Head of caudate nucleus (tissue), 42 donors: ENCODE data around the gene RNF214.
A peak's percentile ranks its signal among the peaks of the same experiment; 100 is the strongest.
"Not testable (repeated sequence)": the region's sequence is repeated elsewhere in the genome, so short reads cannot be mapped to it uniquely, and the experiment has no call there.

Experiments used
- DNase-seq, 42 donors: peaks; one replicate each; pipeline versions ENCODE4 v3.0.0 to v3.0.0-alpha.2; 2020 to 2021; ENCODE audit warnings: mixed read lengths in 7 of 42
- intact Hi-C: fragments of 100-400 bp; cut with DNase I; formaldehyde crosslinking; loops from one replicate; pipeline ENCODE4 v1.15.0; 2022

RNF214 gene

GRCh38 chr11:117195761-117196160 lies 36.7 kb upstream of the RNF214 start:
- intact Hi-C loops: no loop called here
- DNase-seq: no peak

- intact Hi-C loops: no loop called here
Observed at GRCh38 chr11:117197006-117197405, 35.5 kb upstream of the RNF214 start.

GRCh38 chr11:117197516-117198456 lies 34.7 kb upstream of the RNF214 start:
- DNase-seq: peak in 1 of 42 donors; percentile 5
- intact Hi-C loops: no loop called here

More at GRCh38 chr11:117197006-117197405, 35.5 kb upstream of the RNF214 start:
- DNase-seq: no peak

DNA sequence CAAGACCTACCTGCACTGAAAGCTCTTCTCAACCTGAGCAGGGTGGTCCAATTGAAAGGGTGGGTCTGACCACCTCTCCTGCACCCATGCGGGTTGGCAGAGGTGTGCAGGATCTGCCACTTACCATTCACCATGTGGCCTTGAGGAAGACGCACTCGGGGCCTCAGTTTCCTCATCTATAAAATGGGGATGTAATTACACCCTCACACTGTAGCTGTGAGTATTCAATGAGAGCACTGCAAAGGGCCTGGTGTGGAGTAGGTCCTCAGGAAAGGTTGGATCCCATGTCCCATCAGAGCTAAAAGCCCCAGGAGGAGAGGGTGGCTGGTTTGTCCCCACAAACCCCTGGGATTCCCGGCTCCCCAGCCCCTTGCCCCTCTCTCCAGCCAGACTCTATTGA lies 33.9 kb upstream of the RNF214 start:
- DNase-seq: no peak
- intact Hi-C loops: no loop called here

DNA sequence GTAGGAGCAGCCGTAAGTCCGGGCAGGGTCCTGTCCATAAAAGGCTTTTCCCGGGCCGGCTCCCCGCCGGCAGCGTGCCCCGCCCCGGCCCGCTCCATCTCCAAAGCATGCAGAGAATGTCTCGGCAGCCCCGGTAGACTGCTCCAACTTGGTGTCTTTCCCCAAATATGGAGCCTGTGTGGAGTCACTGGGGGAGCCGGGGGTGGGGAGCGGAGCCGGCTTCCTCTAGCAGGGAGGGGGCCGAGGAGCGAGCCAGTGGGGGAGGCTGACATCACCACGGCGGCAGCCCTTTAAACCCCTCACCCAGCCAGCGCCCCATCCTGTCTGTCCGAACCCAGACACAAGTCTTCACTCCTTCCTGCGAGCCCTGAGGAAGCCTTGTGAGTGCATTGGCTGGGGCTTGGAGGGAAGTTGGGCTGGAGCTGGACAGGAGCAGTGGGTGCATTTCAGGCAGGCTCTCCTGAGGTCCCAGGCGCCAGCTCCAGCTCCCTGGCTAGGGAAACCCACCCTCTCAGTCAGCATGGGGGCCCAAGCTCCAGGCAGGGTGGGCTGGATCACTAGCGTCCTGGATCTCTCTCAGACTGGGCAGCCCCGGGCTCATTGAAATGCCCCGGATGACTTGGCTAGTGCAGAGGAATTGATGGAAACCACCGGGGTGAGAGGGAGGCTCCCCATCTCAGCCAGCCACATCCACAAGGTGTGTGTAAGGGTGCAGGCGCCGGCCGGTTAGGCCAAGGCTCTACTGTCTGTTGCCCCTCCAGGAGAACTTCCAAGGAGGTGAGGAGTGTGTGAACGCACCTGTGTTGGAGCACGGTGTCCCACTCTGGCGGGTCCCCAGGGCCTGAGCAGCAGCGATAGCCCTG lies 33.2 kb upstream of the RNF214 start, which contains the start of gene TAGLN:
TAGLN (plus strand) TSS at position 318 of the 863 bp plus-strand sequence. CDS start 3,644 bp downstream, outside the sequence.
- peak in 41 of 42 donors; percentile 24 to 89 (median 62) for DNase-seq
- intact Hi-C loops: no loop called here

DNA sequence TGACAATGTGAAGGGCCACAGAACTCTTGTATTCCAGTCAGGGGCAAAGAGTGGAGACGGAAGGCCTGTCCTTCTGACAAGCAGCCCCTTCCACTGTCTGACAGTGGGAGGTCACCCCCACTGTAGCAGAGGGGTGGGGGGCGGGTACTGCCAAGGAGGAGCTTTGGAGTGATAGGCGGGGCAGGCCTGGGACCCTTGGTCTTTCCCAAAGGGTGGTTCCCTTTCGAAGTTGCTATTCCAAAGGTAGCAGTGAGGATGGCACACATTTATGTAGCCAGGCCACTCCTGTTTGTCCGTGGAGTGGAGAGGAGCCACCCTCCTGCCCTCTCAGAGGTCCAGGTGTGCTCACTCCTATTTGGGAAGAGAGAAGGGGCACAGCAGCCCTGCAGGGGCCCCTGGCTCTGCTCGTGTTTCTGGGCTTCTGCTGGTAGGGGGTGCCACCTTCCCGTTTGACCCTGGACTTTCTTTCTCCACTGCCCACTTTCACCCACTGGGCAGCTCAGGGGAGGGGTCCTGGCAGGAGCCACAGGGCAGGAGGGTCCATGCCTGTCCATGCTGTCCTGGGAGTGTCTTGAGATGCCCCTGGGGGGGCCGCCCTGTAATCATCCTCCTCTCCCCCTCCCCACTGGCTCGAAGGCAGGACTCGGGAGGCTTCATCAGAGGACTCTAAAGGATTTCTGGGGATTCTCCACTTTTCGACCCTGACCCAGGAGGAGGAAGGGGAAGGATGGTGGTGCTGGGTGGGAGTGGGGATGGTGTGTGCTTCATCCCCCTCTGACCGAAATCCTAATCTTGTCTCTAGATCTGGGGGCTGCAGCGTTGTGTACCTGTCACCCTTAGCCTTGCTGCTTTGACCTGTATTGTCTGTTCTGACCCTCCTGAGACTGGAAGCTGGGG lies 32.3 kb upstream of the RNF214 start:
- intact Hi-C loops: no loop called here
- no peak for DNase-seq

DNA sequence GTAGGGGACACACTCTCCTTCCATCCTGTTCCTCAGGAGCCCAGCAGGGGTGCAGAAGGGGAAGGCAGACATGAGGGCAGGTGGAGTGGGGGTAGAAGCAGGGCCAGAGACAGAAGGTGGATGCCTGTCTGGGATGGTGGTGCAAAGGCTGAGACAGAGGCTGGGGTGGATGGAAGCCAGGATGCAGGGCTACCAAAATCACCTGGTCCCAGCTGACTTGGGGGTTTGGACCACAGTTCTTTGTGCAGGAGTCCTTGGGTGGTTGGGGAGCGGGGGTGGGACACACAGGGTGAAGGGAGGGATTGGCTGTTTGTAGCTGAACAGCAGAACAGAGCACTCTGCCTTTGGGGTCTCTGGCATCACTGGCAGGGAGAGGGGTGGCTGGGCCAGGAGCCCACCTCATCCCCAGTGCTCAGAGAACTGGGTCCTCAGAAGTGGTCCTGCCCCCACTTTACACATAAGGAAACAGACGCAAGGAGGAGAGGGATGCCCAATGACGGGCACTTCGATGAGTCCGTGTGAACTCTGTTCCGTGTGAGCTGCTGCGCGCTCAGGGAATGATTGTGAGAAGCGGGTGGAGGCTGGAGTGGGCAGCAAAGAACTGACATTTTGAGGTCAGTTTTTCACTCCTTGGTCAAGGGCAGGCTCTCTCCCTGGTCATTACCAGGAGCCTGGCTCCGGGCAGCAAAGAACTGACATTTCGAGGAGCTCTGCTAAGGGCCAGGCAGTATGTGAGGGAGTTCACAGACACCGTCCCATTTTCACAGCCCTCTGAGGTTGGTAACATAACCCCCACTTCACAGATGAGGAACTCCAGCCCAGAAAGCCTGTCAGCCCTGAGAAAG lies 31.4 kb upstream of the RNF214 start:
- no peak for DNase-seq
- intact Hi-C loops: no loop called here

DNA sequence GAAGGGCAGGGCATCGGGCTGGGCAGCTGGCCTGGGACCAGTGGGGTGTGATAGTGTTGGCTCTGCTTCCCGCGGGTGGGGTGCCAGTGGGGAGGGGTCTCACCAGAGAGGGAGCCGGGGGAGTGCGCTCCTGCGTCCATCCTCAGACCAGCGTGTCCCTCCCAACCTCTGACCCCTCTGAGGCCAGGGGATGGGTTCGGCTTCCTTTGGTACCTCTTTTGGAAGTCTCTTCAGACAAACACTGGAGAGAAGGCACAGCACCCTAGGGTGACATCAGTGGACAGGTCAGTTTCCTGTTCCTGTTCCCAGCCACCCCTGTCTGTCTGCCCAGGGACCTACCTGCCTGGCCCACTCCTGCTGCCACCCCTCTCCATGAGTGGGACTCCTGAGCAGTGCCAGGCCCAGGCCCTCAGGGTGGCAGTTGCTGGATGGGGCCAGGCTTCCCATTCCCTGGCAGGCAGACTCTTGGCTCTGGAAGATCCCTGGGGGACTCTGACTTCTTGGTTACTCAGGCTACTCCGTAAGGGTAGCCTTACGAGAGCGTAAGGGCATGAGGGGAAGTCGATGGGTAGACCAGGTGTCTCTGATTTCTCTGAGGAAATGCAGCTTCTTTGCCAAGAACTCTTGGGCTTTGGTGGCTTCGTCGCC lies 30.7 kb upstream of the RNF214 start:
- no peak for DNase-seq
- intact Hi-C loops: no loop called here

DNA sequence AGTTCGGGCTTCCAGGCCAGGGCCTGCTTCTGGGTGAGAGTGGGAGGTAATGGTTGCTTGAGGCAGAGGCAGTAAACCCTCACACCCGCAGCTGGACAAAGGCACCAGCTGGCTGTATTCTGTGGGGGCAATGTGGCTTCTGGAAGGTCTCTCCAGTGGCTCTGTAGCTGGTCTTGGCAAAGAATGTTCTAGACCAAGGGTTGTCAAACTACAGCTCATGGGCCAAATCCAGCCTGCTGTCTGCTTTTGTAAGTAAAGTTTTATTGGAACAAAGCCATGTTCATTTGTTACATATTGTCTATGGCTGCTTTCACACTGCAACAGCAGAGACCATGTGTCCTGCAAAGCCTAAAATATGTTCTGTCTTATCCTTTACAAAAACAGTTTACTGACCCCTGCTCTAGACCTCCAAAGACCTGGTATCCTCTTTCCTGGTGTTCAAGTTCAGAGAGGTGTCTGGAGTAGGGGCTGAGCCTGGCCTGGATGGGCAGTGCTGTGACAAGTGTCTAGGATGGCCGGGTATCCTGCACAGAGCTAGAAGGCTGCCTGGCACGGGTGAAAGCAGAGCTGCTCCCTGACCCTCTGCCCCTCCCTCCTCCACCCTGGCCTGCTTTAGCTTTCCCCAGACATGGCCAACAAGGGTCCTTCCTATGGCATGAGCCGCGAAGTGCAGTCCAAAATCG lies 29.9 kb upstream of the RNF214 start:
- no peak for DNase-seq
- intact Hi-C loops: no loop called here

DNA sequence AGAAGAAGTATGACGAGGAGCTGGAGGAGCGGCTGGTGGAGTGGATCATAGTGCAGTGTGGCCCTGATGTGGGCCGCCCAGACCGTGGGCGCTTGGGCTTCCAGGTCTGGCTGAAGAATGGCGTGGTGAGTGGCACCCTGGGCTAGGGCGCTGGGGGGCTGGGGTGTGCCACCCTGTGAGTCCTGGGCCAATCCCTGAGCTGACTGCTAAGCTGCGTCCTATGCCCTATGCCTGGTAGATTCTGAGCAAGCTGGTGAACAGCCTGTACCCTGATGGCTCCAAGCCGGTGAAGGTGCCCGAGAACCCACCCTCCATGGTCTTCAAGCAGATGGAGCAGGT lies 29.4 kb upstream of the RNF214 start:
- intact Hi-C loops: no loop called here
- DNase-seq: no peak

GRCh38 chr11:117204283-117205080 lies 28.0 kb upstream of the RNF214 start:
- DNase-seq: no peak
- intact Hi-C loops: no loop called here

DNA sequence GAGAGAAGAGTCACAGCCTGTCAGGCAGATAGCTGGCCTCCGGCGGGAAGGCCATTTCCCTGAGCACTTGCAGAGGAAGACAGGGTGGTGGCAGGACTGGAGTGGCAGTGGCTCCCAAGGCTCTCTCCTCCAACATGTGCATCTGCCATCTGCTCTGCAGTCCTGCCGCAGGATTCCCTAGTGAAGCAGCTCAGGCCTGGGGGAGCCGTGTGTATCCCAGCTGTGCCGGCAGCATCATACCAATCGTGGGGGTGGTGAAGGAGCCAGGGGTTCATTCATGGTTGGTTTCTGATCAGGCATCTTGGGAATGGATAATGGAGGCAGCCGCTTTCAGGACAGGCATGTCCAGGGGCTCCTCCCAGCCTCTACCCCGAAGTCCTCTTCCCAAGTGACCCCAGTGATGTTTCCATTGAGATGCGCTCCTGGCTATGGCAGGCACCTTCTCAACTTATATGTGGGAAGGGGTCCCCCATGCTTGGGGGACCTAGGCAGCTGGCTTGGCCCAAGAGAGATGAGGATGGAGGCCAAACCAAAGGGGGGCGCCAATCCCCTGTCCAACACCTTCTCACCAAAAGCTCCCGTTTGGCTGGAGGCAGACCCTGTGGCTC lies 27.2 kb upstream of the RNF214 start:
- DNase-seq: no peak
- intact Hi-C loops: no loop called here

DNA sequence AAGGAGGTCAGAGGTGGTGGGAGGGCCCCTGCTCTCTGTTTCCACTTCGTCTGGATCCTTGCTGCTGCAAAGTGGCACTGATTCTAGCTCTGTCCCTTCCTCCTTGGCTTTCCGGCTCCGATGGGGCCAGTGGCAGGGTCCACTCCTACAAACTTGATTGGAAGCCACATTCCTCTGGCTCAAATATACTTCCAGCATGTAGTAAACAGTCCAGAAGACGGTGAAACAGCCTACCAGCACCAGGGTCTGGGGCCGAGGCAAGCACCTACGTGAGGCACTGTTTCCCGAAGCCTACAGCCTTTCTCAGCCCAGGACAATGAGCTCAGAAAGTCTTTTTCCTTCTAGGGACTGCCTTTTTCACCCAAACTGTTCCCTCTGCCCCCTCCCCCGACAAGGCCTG lies 26.4 kb upstream of the RNF214 start:
- DNase-seq, intact Hi-C loops: not testable (repeated sequence)

DNA sequence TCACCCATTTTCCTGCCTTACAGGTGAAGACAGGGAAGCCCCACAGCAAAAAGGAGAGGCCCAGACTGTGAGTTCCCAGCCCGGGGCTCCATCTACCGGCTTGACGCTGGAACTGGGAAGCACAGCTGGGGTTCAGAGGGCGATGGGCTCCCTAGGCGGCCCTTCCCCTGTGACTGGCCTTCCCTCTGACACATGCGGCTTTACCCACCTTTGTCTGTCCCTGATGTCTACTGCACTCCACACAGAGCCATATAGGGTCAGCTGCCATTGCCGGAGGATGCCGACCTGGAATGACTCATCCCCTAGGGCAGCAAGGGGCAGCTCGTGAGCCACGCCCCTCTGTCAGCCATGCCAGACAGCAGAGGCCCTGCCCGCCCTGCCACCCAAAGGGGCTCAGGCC lies 25.6 kb upstream of the RNF214 start:
- intact Hi-C loops, DNase-seq: not testable (repeated sequence)

- DNase-seq, intact Hi-C loops: not testable (repeated sequence)
Observed at GRCh38 chr11:117207481-117207880, 25.0 kb upstream of the RNF214 start.

GRCh38 chr11:117208710-117209109 lies 23.8 kb upstream of the RNF214 start:
- DNase-seq, intact Hi-C loops: not testable (repeated sequence)
